ENCODE data around the gene SLC25A34.

The SLC25A34 gene

GRCh38 chr1:15739259-15739658 lies 3.2 kb downstream of the SLC25A34 start:
- TF ChIP-seq ZNF580 (tag by site-specific recombination; IDR thresholded peaks at IDR 0.05) (no peak), ZBTB26 (tag by site-specific recombination; optimal IDR thresholded peaks at IDR 0.05) (no peak), ZNF350 (tag by site-specific recombination; IDR thresholded peaks at IDR 0.05) (no peak), ZNF324 (tag by site-specific recombination; IDR thresholded peaks at IDR 0.05) (no peak), HOXD13 (CRISPR knock-in tag; IDR thresholded peaks at IDR 0.05; ENCODE audit: borderline replicate concordance) (no peak), ZSCAN18 (tag by site-specific recombination; IDR thresholded peaks at IDR 0.05) (no peak), ZNF76 (tag by site-specific recombination; IDR thresholded peaks at IDR 0.05; ENCODE audit: borderline replicate concordance, low read depth) (no peak), ZBTB48 (tag by site-specific recombination; IDR thresholded peaks at IDR 0.05) (no peak), YY2 (tag by site-specific recombination; IDR thresholded peaks at IDR 0.05) (no peak), ZNF280C (tag by site-specific recombination; IDR thresholded peaks at IDR 0.05) (no peak), HIC1 (tag by site-specific recombination; IDR thresholded peaks at IDR 0.05) (no peak), REST (tag by site-specific recombination; IDR thresholded peaks at IDR 0.05) (no peak), ATF2 (tag by site-specific recombination; IDR thresholded peaks at IDR 0.05; ENCODE audit: low read depth) (no peak), ZNF777 (tag by site-specific recombination; IDR thresholded peaks at IDR 0.05; ENCODE audit: borderline replicate concordance) (no peak)
- Histone ChIP-seq H3K4me3 (ENCODE audit: low read depth, low read length) (no peak overlapping the region), H3K4me1 (ENCODE audit: control insufficient read depth, insufficient read depth, low read length) (no peaks in the 10 kb centered on the region), H3K36me3 (ENCODE audit: control insufficient read depth in 2 of 2, insufficient read depth in 1 of 2, low read length in 2 of 2) (peaks cover 0 to 13% of the 10 kb centered on the region in 2 experiments; a peak in 1 of 3 replicates), H3K9me3 (ENCODE audit: control insufficient read depth, insufficient read depth, low read depth, low read length) (no peaks in the 10 kb centered on the region), H3K27ac (ENCODE audit: extremely low read depth, low read depth, low read length) (no peak overlapping the region)
- CTCF ChIA-PET, result interaction anchor here (0.6 to 0.9 kb wide), 2 partner anchors 52 to 143 kb away, joined by 3 read pairs; no protein-coding TSS in a partner anchor
- POLR2A ChIA-PET, result interaction anchor here (1.2 kb wide), 1 partner anchor 143 kb away, joined by 3 read pairs; no protein-coding TSS in a partner anchor

All from HEK293 (cell line).